Adrenal gland (tissue), 12 donors: ENCODE results near the gene C3. TPM values are rescaled to one million over a fixed set of nuclear protein-coding genes. Genes with fewer than 3 reads are reported as not detected.

Experiments used
- DNase-seq, 7 donors: peaks; one replicate each; pipeline ENCODE4 v3.0.0-alpha.2; 2019 to 2020
- H3K27ac ChIP-seq, 5 donors: fragments of 200-600 bp; sonication (generic) in 4 of 5; 1 replicate in 3 of 5; 2 replicates in 2 of 5; pipeline versions ENCODE4 v1.5.1 to v1.8.0; 2016 to 2020; ENCODE audit warnings: mild to moderate bottlenecking in 1 of 5
- H3K27me3 ChIP-seq: fragments of 200-600 bp; 2 replicates; pipeline ENCODE4 v1.8.0; 2021
- H3K36me3 ChIP-seq, 2 donors: fragments of 200-600 bp; replicated peaks in 1 of 2; 1 replicate in 1 of 2; 2 replicates in 1 of 2; pipeline versions ENCODE4 v1.5.1 to v1.8.0; 2018 to 2022
- H3K4me1 ChIP-seq, 2 donors: fragments of 200-600 bp; replicated peaks in 1 of 2; 1 replicate in 1 of 2; 2 replicates in 1 of 2; pipeline versions ENCODE4 v1.5.1 to v1.8.0; 2018 to 2021
- H3K4me3 ChIP-seq, 4 donors: fragments of 200-600 bp; sonication (generic) in 3 of 4; one replicate each; pipeline ENCODE4 v1.5.1; 2016 to 2018
- H3K9me3 ChIP-seq, 3 donors: fragments of 200-600 bp; sonication (generic) in 1 of 3; replicated peaks in 1 of 3; 1 replicate in 2 of 3; 2 replicates in 1 of 3; pipeline versions ENCODE4 v1.5.1 to v1.8.0; 2016 to 2021
- CTCF ChIP-seq, 6 experiments: fragments of 450-650 bp in 4 of 6; fragments of 200-600 bp in 2 of 6; sonication (generic) in 1 of 6; IDR thresholded peaks; 1 replicate in 5 of 6; 2 replicates in 1 of 6; pipeline versions ENCODE4 v1.5.1 to v1.8.0; 2016 to 2021; ENCODE audit warnings: antibody characterized with exemption in 6 of 6, mild to moderate bottlenecking in 2 of 6, moderate library complexity in 1 of 6
- POLR2A ChIP-seq, 2 donors: fragments of 450-650 bp; IDR thresholded peaks; one replicate each; pipeline ENCODE4 v1.6.1; 2017; ENCODE audit warnings: antibody characterized with exemption in 2 of 2, mild to moderate bottlenecking in 2 of 2, moderate library complexity in 1 of 2
- WGBS, 4 donors: extraction: QIAGEN DNeasy Blood & Tissue Kit in 2 of 4; methylation state at CpG; one replicate each; pipeline versions ENCODE4 v1.1.5 to v1.1.7; 2013 to 2017; 5-methylcytosine and 5-hydroxymethylcytosine counted together
- intact Hi-C, 2 donors: fragments of 100-400 bp; cut with DNase I; formaldehyde crosslinking; loops; one replicate each; pipeline versions ENCODE4 v1.14.1 to v1.15.0; 2022 to 2023
- polyA plus RNA-seq, 3 donors: library from polyadenylated mRNA; stranded (reverse); fragments of 200-250 nt in 2 of 3; fragments of 350-450 nt in 1 of 3; fragmentation: Illumina TruSeq in 1 of 3; extraction: RNeasy Lipid Tissue Mini Kit (QIAGEN cat#74804) in 1 of 3; gene quantifications; one replicate each; pipeline ENCODE4 v1.2.3, GENCODE V29; 2013 to 2014
- total RNA-seq, 9 donors: library from RNA; depleted of rRNA in 4 of 9; stranded (reverse); fragments of >200 nt in 4 of 9; fragments of 120-200 nt in 1 of 9; fragmentation: NEBNext Ultra II Directional in 1 of 9; extraction: Animal tissue kit (Norgen Biotek cat#: 25700) in 1 of 9; gene quantifications; one replicate each; pipeline versions ENCODE4 v1.1.0 to v1.2.4, GENCODE V29; 2013 to 2023
- donor health status: healthy with polysubstance abuse.
- donor health status: Bipolar disorder and iron deficiency.
- donor health status: DM: yes; HTN: yes; CAD: no.
- donor health status: DM: no; HTN: no; CAD: no.
- donor health status: DM: no; HTN: no; CAD: no.
- donor health status: DM: yes; HTN: yes; CAD: no.

C3 gene
- total and polyA plus RNA-seq, 12 donors: 2.4 to 5,179 (median 2,192) TPM

DNA sequence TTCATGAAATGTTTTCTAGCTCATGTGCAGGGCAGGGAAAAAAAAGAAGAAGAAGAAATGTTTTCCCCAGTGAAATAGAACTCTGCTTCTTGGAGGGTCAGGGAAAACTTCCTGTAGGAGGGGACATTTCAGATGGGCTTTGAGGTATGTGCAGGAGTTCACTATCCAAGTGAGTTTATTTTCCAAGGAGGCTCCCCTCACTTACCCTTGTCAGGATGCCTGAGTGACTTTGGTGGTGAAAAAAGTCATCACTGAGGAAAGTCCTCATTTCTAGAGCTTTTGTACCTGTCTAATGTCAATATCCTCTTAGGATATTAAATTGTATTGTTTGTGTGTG lies 656 bp upstream of the C3 start:
- H3K4me3 ChIP-seq: no peak overlapping the region
- DNase-seq: no peak
- H3K36me3 ChIP-seq: peaks cover 0 to 14% of the 10 kb centered on the region in 2 donors
- peak overlapping the region; percentile 65 to 84 (median 72) for H3K27ac ChIP-seq
- no peaks in the 10 kb centered on the region for H3K27me3 ChIP-seq
- intact Hi-C loops: no loop called here
- no peak for TF ChIP-seq CTCF (IDR thresholded peaks at IDR 0.05)
- TF ChIP-seq POLR2A (IDR thresholded peaks at IDR 0.05): no peak
- H3K4me1 ChIP-seq: peaks cover 44 to 54% of the 10 kb centered on the region in 2 donors
- no peaks in the 10 kb centered on the region for H3K9me3 ChIP-seq

GRCh38 chr19:6719992-6720368 lies 470 bp downstream of the C3 start:
- DNase-seq: no peak
- H3K27ac ChIP-seq: peak overlapping the region in 3 of 5 donors; percentile 60 to 74 (median 71)
- H3K4me3 ChIP-seq: peak overlapping the region in 3 of 4 donors; percentile 10 to 58 (median 33)
- intact Hi-C loops: no loop called here
- H3K9me3 ChIP-seq: no peaks in the 10 kb centered on the region
- 71 to 91% (median 84%) methylated on average over 3 of the region's 3 CpGs for WGBS, 4 donors
- TF ChIP-seq POLR2A (IDR thresholded peaks at IDR 0.05) (no peak), CTCF (IDR thresholded peaks at IDR 0.05) (no peak)
- H3K36me3 ChIP-seq: peaks cover 0 to 18% of the 10 kb centered on the region in 2 donors
- no peaks in the 10 kb centered on the region for H3K27me3 ChIP-seq
- H3K4me1 ChIP-seq: peaks cover 38 to 44% of the 10 kb centered on the region in 2 donors

GRCh38 chr19:6719540-6719861 lies 949 bp downstream of the C3 start:
- Histone ChIP-seq H3K36me3 (peaks cover 0 to 18% of the 10 kb centered on the region in 2 donors), H3K27ac (peak overlapping the region in 4 of 5 donors; percentile 36 to 71 (median 49)), H3K9me3 (no peaks in the 10 kb centered on the region), H3K4me1 (peaks cover 36 to 39% of the 10 kb centered on the region in 2 donors), H3K4me3 (peak overlapping the region in 3 of 4 donors; percentile 10 to 58 (median 33)), H3K27me3 (no peaks in the 10 kb centered on the region)
- intact Hi-C loops: no loop called here
- 61 to 92% (median 76%) methylated on average over 5 to 6 of the region's 6 CpGs for whole genome bisulfite sequencing, 4 donors
- TF ChIP-seq CTCF (IDR thresholded peaks at IDR 0.05): no peak
- no peak for TF ChIP-seq POLR2A (IDR thresholded peaks at IDR 0.05)
- DNase-seq: no peak

- 49 to 65% (median 60%) methylated on average over 16 to 21 of the region's 21 CpGs for WGBS, 4 donors
- peak overlapping the region in 3 of 4 donors; percentile 10 to 58 (median 33) for H3K4me3 ChIP-seq
- peak overlapping the region in 4 of 5 donors; percentile 36 to 71 (median 49) for H3K27ac ChIP-seq
- no peaks in the 10 kb centered on the region for H3K9me3 ChIP-seq
- intact Hi-C loops: no loop called here
- peaks cover 0 to 18% of the 10 kb centered on the region in 2 donors for H3K36me3 ChIP-seq
- H3K4me1 ChIP-seq: peaks cover 30 to 33% of the 10 kb centered on the region in 2 donors
- peak; percentile 71 to 94 (median 92) for DNase-seq
- TF ChIP-seq POLR2A (IDR thresholded peaks at IDR 0.05) (peak in 1 of 2 donors; percentile 50), CTCF (IDR thresholded peaks at IDR 0.05) (no peak)
- H3K27me3 ChIP-seq: no peaks in the 10 kb centered on the region
Measured at GRCh38 chr19:6718741-6719539, 1.5 kb downstream of the C3 start.
